Esophagus squamous epithelium (tissue), 5 donors: ENCODE results near the gene ROPN1. TPM values are rescaled to one million over a fixed set of nuclear protein-coding genes. Genes with fewer than 3 reads are reported as not detected.
"Not testable (repeated sequence)": the region's sequence is repeated elsewhere in the genome, so short reads cannot be mapped to it uniquely, and the experiment has no call there.

Experiments used
- DNase-seq: peaks from one replicate; lab custom pipeline; 2025; lab: John Stamatoyannopoulos, UW
- H3K27ac ChIP-seq, 4 donors: fragments of 200-600 bp; sonication (generic); one replicate each; pipeline ENCODE4 v1.5.1; 2016 to 2019; ENCODE audit warnings: mild to moderate bottlenecking in 1 of 4
- H3K27me3 ChIP-seq, 4 donors: fragments of 200-600 bp; sonication (generic); 1 replicate in 3 of 4; 2 replicates in 1 of 4; pipeline versions ENCODE4 v1.5.1 to v1.6.0; 2017 to 2021; ENCODE audit warnings: antibody characterized with exemption in 1 of 4
- H3K36me3 ChIP-seq, 3 donors: fragments of 200-600 bp; sonication (generic); one replicate each; pipeline ENCODE4 v1.5.1; 2016 to 2019
- H3K4me1 ChIP-seq, 3 donors: fragments of 200-600 bp; sonication (generic); one replicate each; pipeline ENCODE4 v1.5.1; 2017 to 2019
- H3K4me3 ChIP-seq, 4 donors: fragments of 200-600 bp; sonication (generic); 1 replicate in 3 of 4; 2 replicates in 1 of 4; pipeline ENCODE4 v1.5.1; 2016 to 2019; ENCODE audit warnings: mild to moderate bottlenecking in 2 of 4, moderate library complexity in 1 of 4
- H3K9me3 ChIP-seq, 3 donors: fragments of 200-600 bp; sonication (generic); one replicate each; pipeline ENCODE4 v1.5.1; 2016 to 2019
- CTCF ChIP-seq, 6 experiments: fragments of 450-650 bp in 4 of 6; fragments of 200-600 bp in 2 of 6; sonication (generic) in 2 of 6; IDR thresholded peaks; one replicate each; pipeline ENCODE4 v1.5.1; 2016 to 2019; ENCODE audit warnings: antibody characterized with exemption in 6 of 6, mild to moderate bottlenecking in 4 of 6, moderate library complexity in 4 of 6
- POLR2A ChIP-seq, 4 donors: fragments of 450-650 bp; IDR thresholded peaks; one replicate each; pipeline ENCODE4 v1.6.1; 2017; ENCODE audit warnings: antibody characterized with exemption in 4 of 4, mild to moderate bottlenecking in 4 of 4, moderate library complexity in 3 of 4
- WGBS, 2 donors: methylation state at CpG; one replicate each; pipeline ENCODE4 v1.1.5; 2018; 5-methylcytosine and 5-hydroxymethylcytosine counted together
- intact Hi-C: fragments of 100-400 bp; cut with DNase I; formaldehyde crosslinking; loops from one replicate; pipeline ENCODE4 v1.15.0; 2022
- total RNA-seq, 4 donors: library from RNA; depleted of rRNA; stranded (reverse); fragments of >200 nt; gene quantifications; one replicate each; pipeline ENCODE4 v1.1.0, GENCODE V29; 2016
- donor health status: DM: yes; HTN: yes; CAD: no.

ROPN1 gene
- total RNA-seq, 4 donors from 2014 or later = 0.38 TPM; not detected in 3

GRCh38 chr3:123984957-123985356 is 7.0 kb downstream of the ROPN1 start:
- 65 to 73% methylated on average over 3 of the region's 3 CpGs for WGBS, 2 donors

GRCh38 chr3:123984350-123984749 is 7.6 kb downstream of the ROPN1 start:
- TF ChIP-seq POLR2A (IDR thresholded peaks at IDR 0.05) (no peak), CTCF (IDR thresholded peaks at IDR 0.05) (no peak)
- intact Hi-C loops = no loop called here

More at GRCh38 chr3:123984957-123985356, 7.0 kb downstream of the ROPN1 start:
- TF ChIP-seq POLR2A (IDR thresholded peaks at IDR 0.05) = no peak
- no peak for TF ChIP-seq CTCF (IDR thresholded peaks at IDR 0.05)
- H3K27me3 ChIP-seq = peaks cover 0 to 72% (median 0%) of the 10 kb centered on the region in 4 donors
- intact Hi-C loops = no loop called here
- no peaks in the 10 kb centered on the region for H3K9me3 ChIP-seq
- no peak overlapping the region for H3K27ac ChIP-seq
- H3K36me3 ChIP-seq = no peaks in the 10 kb centered on the region
- H3K4me1 ChIP-seq = peaks cover 0 to 4% (median 0%) of the 10 kb centered on the region in 3 donors
- DNase-seq = no peak
- H3K4me3 ChIP-seq = no peak overlapping the region

GRCh38 chr3:123981317-123981716 is 10.6 kb downstream of the ROPN1 start:
- not testable (repeated sequence) for H3K27ac ChIP-seq

More at GRCh38 chr3:123984350-123984749, 7.6 kb downstream of the ROPN1 start:
- Histone ChIP-seq H3K27ac (no peak overlapping the region), H3K9me3 (no peaks in the 10 kb centered on the region), H3K36me3 (no peaks in the 10 kb centered on the region), H3K4me1 (peaks cover 0 to 6% (median 0%) of the 10 kb centered on the region in 3 donors), H3K4me3 (no peak overlapping the region), H3K27me3 (peaks cover 0 to 69% (median 0%) of the 10 kb centered on the region in 4 donors)
- DNase-seq = no peak
- WGBS, 2 donors = 86 to 92% methylated on average over 1 of the region's 1 CpG

GRCh38 chr3:123980539-123980938 is 11.4 kb downstream of the ROPN1 start:
- 73 to 74% methylated on average over 4 of the region's 4 CpGs for WGBS, 2 donors
- intact Hi-C loops = no loop called here

More at GRCh38 chr3:123981317-123981716, 10.6 kb downstream of the ROPN1 start:
- H3K4me1 ChIP-seq, H3K4me3 ChIP-seq, DNase-seq, intact Hi-C loops, H3K36me3 ChIP-seq, H3K9me3 ChIP-seq: not testable (repeated sequence)
- WGBS, 2 donors = 37 to 47% methylated on average over 4 of the region's 4 CpGs
- H3K27me3 ChIP-seq = peaks cover 0 to 48% (median 0%) of the 10 kb centered on the region in 4 donors

GRCh38 chr3:123979525-123980501 is 12.1 kb downstream of the ROPN1 start:
- intact Hi-C loops, H3K4me1 ChIP-seq, H3K27ac ChIP-seq, DNase-seq, H3K9me3 ChIP-seq, H3K36me3 ChIP-seq: not testable (repeated sequence)
- 7 to 16% methylated on average over 9 to 14 of the region's 29 CpGs for WGBS, 2 donors
- peak in 5 of 6 experiments; percentile 49 to 73 (median 53) for TF ChIP-seq CTCF (IDR thresholded peaks at IDR 0.05)
- H3K4me3 ChIP-seq = peak overlapping the region in 3 of 4 donors; percentile 15 to 45 (median 23)
- H3K27me3 ChIP-seq = peaks cover 0 to 47% (median 0%) of the 10 kb centered on the region in 4 donors

More at GRCh38 chr3:123980539-123980938, 11.4 kb downstream of the ROPN1 start:
- H3K4me3 ChIP-seq = peak overlapping the region in 1 of 4 donors; percentile 45
- H3K27me3 ChIP-seq = peaks cover 0 to 47% (median 0%) of the 10 kb centered on the region in 4 donors
- DNase-seq = no peak
- H3K9me3 ChIP-seq = no peaks in the 10 kb centered on the region
- peaks cover 0 to 6% (median 0%) of the 10 kb centered on the region in 3 donors for H3K4me1 ChIP-seq
- H3K27ac ChIP-seq = no peak overlapping the region
- H3K36me3 ChIP-seq = no peaks in the 10 kb centered on the region
- no peak for TF ChIP-seq POLR2A (IDR thresholded peaks at IDR 0.05)
- TF ChIP-seq CTCF (IDR thresholded peaks at IDR 0.05) = no peak

- H3K36me3 ChIP-seq, H3K4me1 ChIP-seq, intact Hi-C loops, DNase-seq, H3K9me3 ChIP-seq, H3K27ac ChIP-seq, H3K4me3 ChIP-seq: not testable (repeated sequence)
- WGBS, 2 donors = 81% methylated on average over 3 of the region's 7 CpGs; no CpG with 5 or more reads in 1 of the 2 donors
- H3K27me3 ChIP-seq = peaks cover 0 to 19% (median 0%) of the 10 kb centered on the region in 4 donors
Observed at GRCh38 chr3:123976904-123977303, 15.0 kb downstream of the ROPN1 start.

GRCh38 chr3:123976181-123976898 is 15.6 kb downstream of the ROPN1 start:
- H3K9me3 ChIP-seq, H3K27ac ChIP-seq, DNase-seq, H3K4me3 ChIP-seq, H3K36me3 ChIP-seq, H3K4me1 ChIP-seq, intact Hi-C loops: not testable (repeated sequence)
- WGBS, 2 donors = 53 to 64% methylated on average over 3 to 4 of the region's 4 CpGs
- H3K27me3 ChIP-seq = peaks cover 0 to 15% (median 0%) of the 10 kb centered on the region in 4 donors

GRCh38 chr3:123975030-123975429 is 16.9 kb downstream of the ROPN1 start:
- H3K27ac ChIP-seq, H3K4me1 ChIP-seq, intact Hi-C loops, DNase-seq, H3K9me3 ChIP-seq, H3K36me3 ChIP-seq, H3K27me3 ChIP-seq, H3K4me3 ChIP-seq: not testable (repeated sequence)
- 50 to 83% methylated on average over 1 to 5 of the region's 7 CpGs for WGBS, 2 donors
